ENCODE measurements around the gene SLC34A1. TPM values are rescaled to one million over a fixed set of nuclear protein-coding genes. Genes with fewer than 3 reads are reported as not detected.

Gene SLC34A1
- total RNA-seq, 2 donors from 2014 or later, result 0.07 to 0.19 TPM

Other genes with a start within 250 kb of the SLC34A1 start
- 10 to 100 TPM; 14.8 to 21.5 TPM for gene RAB24, start 80.7 kb upstream of the SLC34A1 start, total RNA-seq
- gene PRELID1, start 80.6 kb upstream of the SLC34A1 start, total RNA-seq, result 100 to 1,000 TPM; 161 to 206 TPM
- gene MXD3, start 72.5 kb upstream of the SLC34A1 start, total RNA-seq, result 10 to 100 TPM; 31.4 to 73.9 TPM
- 100 to 1,000 TPM in 1 of 2 donors, 10 to 100 TPM in 1; 96.7 to 108 TPM for gene LMAN2, start 32.8 kb upstream of the SLC34A1 start, total RNA-seq
- 10 to 100 TPM; 22.0 to 77.6 TPM for gene RGS14, start 26.5 kb upstream of the SLC34A1 start, total RNA-seq
- gene PFN3, start 16.2 kb downstream of the SLC34A1 start, total RNA-seq, result not detected
- gene F12, start 25.1 kb downstream of the SLC34A1 start, total RNA-seq, result 1 to 10 TPM; 2.2 to 9.8 TPM
- 100 to 1,000 TPM; 104 to 125 TPM for gene GRK6, start 42.2 kb downstream of the SLC34A1 start, total RNA-seq
- 10 to 100 TPM in 1 of 2 donors, 1 to 10 TPM in 1; 4.1 to 11.4 TPM for gene PRR7, start 62.4 kb downstream of the SLC34A1 start, total RNA-seq
- 10 to 100 TPM in 1 of 2 donors, 1 to 10 TPM in 1; 5.5 to 20.2 TPM for gene DBN1, start 89.2 kb downstream of the SLC34A1 start, total RNA-seq
- 10 to 100 TPM; 44.6 to 47.5 TPM for gene PDLIM7, start 113.2 kb downstream of the SLC34A1 start, total RNA-seq
- gene DOK3, start 125.4 kb downstream of the SLC34A1 start, total RNA-seq, result 10 to 100 TPM in 1 of 2 donors, 1 to 10 TPM in 1; 1.8 to 14.9 TPM
- gene DDX41, start 132.5 kb downstream of the SLC34A1 start, total RNA-seq, result 100 to 1,000 TPM in 1 of 2 donors, 10 to 100 TPM in 1; 70.1 to 230 TPM
- 100 to 1,000 TPM in 1 of 2 donors, 10 to 100 TPM in 1; 73.1 to 108 TPM for gene FAM193B, start 170.1 kb downstream of the SLC34A1 start, total RNA-seq
- gene TMED9, start 207.8 kb downstream of the SLC34A1 start, total RNA-seq, result 100 to 1,000 TPM in 1 of 2 donors, 10 to 100 TPM in 1; 94.0 to 114 TPM
- gene B4GALT7, start 215.7 kb downstream of the SLC34A1 start, total RNA-seq, result 10 to 100 TPM in 1 of 2 donors, 1 to 10 TPM in 1; 3.8 to 19.8 TPM

Data from activated naive CD4-positive, alpha-beta T cell treated with anti-CD3 and anti-CD28 coated beads, Interleukin-2, amount 50 U/mL, for 72 hours (primary cell).